WERI-Rb-1 (cell line): Measurements from ENCODE around the gene R3HDM2.

Experiments
- DNase-seq: peaks from one replicate; pipeline ENCODE4 v3.0.0-alpha.2; 2020
- H3K27ac ChIP-seq: fragments of 250-450 bp; sonication (Bioruptor Pico); 2 replicates; pipeline ENCODE4 v1.5.1; 2020; ENCODE audit warnings: mild to moderate bottlenecking, moderate library complexity
- H3K27me3 ChIP-seq: fragments of 250-450 bp; sonication (Bioruptor Pico); 2 replicates; pipeline ENCODE4 v1.5.1; 2021; ENCODE audit warnings: mild to moderate bottlenecking, low read depth, moderate library complexity; ENCODE audit not compliant: insufficient read depth, severe bottlenecking
- H3K36me3 ChIP-seq: fragments of 250-450 bp; sonication (Bioruptor Pico); 2 replicates; pipeline ENCODE4 v1.5.1; 2020; ENCODE audit warnings: mild to moderate bottlenecking, moderate library complexity
- H3K4me3 ChIP-seq: 2 replicates; pipeline ENCODE4 v1.5.1; 2011; ENCODE audit warnings: low read depth, mild to moderate bottlenecking, control low read depth, low read length
- H3K9me3 ChIP-seq: fragments of 250-450 bp; sonication (Bioruptor Pico); 2 replicates; pipeline ENCODE4 v1.5.1; 2021; ENCODE audit warnings: mild to moderate bottlenecking, moderate library complexity; ENCODE audit not compliant: severe bottlenecking
- CTCF ChIP-seq: IDR thresholded peaks from 2 replicates; pipeline ENCODE4 v1.5.1; 2011; ENCODE audit warnings: low read depth, mild to moderate bottlenecking, control low read depth, inconsistent platforms, low read length

Gene R3HDM2

GRCh38 chr12:57473392-57473791, 42.5 kb upstream of the R3HDM2 start:
- Histone ChIP-seq H3K36me3 (peaks cover 8% of the 10 kb centered on the region), H3K4me3 (no peak overlapping the region), H3K27me3 (no peaks in the 10 kb centered on the region), H3K27ac (no peak overlapping the region), H3K9me3 (no peaks in the 10 kb centered on the region)
- no peak for DNase-seq
- no peak for TF ChIP-seq CTCF

- Histone ChIP-seq H3K27ac (no peak overlapping the region), H3K36me3 (peaks cover 8% of the 10 kb centered on the region), H3K27me3 (no peaks in the 10 kb centered on the region), H3K4me3 (no peak overlapping the region), H3K9me3 (no peaks in the 10 kb centered on the region)
- DNase-seq, result no peak
- TF ChIP-seq CTCF, result no peak
These were observed 41.5 kb upstream of the R3HDM2 start for GRCh38 chr12:57472391-57472790.

GRCh38 chr12:57471661-57472060, 40.8 kb upstream of the R3HDM2 start:
- Histone ChIP-seq H3K4me3 (no peak overlapping the region), H3K9me3 (no peaks in the 10 kb centered on the region), H3K27ac (no peak overlapping the region), H3K36me3 (peaks cover 8% of the 10 kb centered on the region), H3K27me3 (no peaks in the 10 kb centered on the region)
- no peak for TF ChIP-seq CTCF
- DNase-seq, result no peak

- Histone ChIP-seq H3K36me3 (peaks cover 8% of the 10 kb centered on the region), H3K4me3 (no peak overlapping the region), H3K9me3 (no peaks in the 10 kb centered on the region), H3K27me3 (no peaks in the 10 kb centered on the region), H3K27ac (no peak overlapping the region)
- TF ChIP-seq CTCF, result no peak
- DNase-seq, result no peak
These were observed 40.3 kb upstream of the R3HDM2 start for GRCh38 chr12:57470970-57471656.

GRCh38 chr12:57470286-57470969, 39.6 kb upstream of the R3HDM2 start:
- H3K4me3 ChIP-seq, result no peak overlapping the region
- no peaks in the 10 kb centered on the region for H3K9me3 ChIP-seq
- peaks cover 8% of the 10 kb centered on the region for H3K36me3 ChIP-seq
- no peaks in the 10 kb centered on the region for H3K27me3 ChIP-seq
- DNase-seq, result no peak
- no peak overlapping the region for H3K27ac ChIP-seq
- TF ChIP-seq CTCF, result no peak
